ENCODE data around the gene EDAR.

Gene EDAR

DNA sequence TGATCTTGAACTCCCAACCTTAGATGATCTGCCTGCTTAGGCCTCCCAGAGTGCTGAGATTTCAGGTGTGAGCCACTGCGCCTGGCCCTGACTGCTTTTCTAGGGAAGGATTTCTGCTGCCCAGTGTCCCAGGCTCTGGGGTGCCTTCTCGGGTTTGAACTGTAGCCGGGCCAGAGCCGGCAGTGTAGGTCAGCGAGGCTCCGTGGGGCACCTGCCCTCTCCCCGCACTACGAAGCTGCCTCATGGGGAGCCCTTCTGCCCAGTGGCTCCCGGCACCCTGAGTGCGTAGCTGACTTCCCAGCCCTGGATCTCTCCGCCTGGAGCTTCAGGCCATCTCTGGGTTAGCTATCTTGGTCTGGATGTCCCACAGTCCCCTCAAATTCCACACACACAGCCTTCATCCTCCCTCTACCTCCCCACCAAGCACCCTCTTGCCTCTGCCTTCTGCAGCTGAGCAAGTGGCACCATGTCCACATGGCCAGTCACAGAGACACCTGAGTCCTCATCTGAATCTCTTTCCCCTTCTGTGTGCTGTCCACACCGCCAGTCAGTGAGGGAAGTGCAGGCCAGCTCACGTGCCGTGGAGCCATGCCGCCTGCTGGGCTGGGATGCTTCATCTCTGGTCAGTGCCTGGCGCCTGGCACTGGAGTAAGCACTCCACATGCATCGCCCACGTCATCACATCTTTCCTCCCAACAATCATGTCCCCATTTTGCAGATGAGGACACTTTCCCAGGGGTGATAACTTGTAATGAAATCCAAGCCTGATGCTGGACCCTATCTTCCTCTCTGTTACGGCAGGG lies 69.2 kb downstream of the EDAR start:
- H3K4me3 ChIP-seq (ENCODE audit: low read depth, low read length) = no peak overlapping the region
- TF ChIP-seq, protein P1, sequence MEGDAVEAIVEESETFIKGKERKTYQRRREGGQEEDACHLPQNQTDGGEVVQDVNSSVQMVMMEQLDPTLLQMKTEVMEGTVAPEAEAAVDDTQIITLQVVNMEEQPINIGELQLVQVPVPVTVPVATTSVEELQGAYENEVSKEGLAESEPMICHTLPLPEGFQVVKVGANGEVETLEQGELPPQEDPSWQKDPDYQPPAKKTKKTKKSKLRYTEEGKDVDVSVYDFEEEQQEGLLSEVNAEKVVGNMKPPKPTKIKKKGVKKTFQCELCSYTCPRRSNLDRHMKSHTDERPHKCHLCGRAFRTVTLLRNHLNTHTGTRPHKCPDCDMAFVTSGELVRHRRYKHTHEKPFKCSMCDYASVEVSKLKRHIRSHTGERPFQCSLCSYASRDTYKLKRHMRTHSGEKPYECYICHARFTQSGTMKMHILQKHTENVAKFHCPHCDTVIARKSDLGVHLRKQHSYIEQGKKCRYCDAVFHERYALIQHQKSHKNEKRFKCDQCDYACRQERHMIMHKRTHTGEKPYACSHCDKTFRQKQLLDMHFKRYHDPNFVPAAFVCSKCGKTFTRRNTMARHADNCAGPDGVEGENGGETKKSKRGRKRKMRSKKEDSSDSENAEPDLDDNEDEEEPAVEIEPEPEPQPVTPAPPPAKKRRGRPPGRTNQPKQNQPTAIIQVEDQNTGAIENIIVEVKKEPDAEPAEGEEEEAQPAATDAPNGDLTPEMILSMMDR (IDR thresholded peaks at IDR 0.05; ENCODE audit: low read depth, low read length) = no peak

DNA sequence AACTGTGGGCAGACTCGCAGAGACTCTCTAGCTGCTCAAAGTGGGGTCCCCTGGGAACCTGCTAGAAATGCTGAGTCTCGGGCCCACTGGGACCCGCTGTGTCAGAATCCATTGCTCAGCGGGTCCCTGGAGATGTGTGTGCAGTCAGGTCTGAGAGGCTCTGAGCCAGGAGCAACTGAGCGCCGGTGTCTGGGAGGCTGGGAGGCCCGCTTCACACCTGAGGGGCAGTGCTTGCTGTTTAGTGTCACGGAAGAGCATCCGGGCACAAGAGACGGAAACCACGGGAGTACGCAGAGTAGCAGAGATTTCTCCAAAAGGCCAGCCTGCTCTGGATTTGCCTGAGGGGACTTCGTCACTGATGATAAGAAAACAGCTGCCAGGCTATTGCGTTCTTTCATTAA lies 70.1 kb downstream of the EDAR start:
- no peak overlapping the region for H3K4me3 ChIP-seq (ENCODE audit: low read depth, low read length)
- TF ChIP-seq, protein P1 (IDR thresholded peaks at IDR 0.05; ENCODE audit: low read depth, low read length) = no peak

DNA sequence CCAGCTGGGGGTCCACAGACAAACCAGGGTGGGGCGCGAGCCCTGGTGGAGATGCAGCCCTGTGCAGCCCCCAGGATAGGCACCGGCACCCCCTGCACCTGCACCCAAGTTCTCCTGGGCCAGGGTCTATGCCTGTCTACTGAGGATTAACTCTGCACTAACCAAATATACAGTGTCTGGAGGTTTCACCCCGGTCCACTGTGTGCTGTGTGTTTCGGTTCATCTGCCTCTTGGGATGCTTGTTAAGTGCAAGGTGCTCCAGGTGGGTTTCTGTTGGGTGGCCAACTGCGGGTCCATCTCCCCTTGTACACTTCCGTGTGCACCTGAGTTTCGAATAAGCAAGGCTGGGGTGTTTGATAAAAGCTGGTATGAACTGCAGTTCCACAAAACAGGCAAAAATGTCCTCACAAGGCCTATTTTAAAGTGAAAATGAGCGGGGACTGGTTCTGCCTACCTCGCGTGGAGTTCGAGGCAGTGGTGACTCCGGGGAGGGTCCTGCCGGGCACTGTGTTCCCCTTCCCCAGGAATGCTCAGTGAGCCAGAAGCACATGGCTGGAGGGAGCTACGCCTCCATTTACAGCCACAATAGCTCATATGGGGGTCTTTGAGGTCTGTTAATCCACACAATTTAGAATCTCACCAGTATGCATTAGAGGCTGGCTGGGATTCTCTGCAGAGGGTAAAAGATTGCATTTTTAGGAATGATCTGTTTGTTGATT lies 70.7 kb downstream of the EDAR start:
- TF ChIP-seq, protein P1 (IDR thresholded peaks at IDR 0.05; ENCODE audit: low read depth, low read length) = no peak
- H3K4me3 ChIP-seq (ENCODE audit: low read depth, low read length) = no peak overlapping the region

DNA sequence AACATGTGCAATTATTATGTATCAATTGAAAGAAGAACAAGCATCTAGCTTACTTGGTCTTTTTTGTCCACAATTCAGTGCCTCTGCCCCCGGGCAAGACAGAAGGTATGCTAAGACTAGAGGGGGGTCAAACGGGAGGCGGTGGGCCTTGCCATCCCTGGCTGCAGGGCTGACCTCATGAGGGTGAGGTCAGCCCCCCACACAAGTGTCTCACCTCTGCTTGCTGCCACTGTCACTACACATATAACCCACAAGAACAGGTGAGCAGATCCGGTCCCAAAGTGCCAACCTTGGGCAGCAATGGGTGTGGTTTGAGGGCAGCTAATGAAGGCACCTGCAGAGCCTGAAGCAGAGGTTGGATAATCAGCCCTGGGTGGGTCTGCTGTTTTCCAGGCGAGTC lies 71.5 kb downstream of the EDAR start:
- no peak overlapping the region for H3K4me3 ChIP-seq (ENCODE audit: low read depth, low read length)
- TF ChIP-seq, protein P1 (IDR thresholded peaks at IDR 0.05; ENCODE audit: low read depth, low read length) = no peak

DNA sequence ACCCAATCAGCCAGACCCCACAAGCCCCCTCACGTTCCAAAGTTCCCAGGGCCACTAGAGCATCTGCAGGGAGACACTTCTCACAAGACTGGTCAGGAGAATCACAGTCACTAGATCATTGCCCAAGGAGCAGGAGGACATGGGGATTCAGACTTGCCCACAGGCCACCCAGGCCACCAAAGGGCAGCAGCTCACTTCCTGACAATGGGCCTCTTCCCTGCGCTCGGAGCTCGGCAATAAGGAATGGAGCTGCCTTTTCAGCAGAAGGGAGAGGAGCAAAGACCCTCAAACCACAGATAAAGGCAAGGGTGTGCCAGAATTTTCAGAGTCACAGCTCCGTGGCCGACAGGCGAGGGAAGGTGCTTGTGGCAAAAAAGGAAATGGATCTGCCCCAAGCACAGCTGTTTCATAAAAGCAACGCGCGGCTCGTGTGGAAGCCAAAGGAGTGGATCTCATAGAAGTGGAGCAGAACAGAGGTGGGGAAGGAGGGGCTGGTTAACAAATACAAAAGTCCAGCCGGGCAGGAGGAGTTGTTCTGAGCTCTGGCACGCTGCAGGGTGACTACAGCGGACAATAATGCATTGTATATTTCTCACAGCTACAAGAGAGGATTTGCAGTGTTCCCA lies 72.1 kb downstream of the EDAR start:
- TF ChIP-seq, protein P1 (IDR thresholded peaks at IDR 0.05; ENCODE audit: low read depth, low read length) = no peak
- no peak overlapping the region for H3K4me3 ChIP-seq (ENCODE audit: low read depth, low read length)

DNA sequence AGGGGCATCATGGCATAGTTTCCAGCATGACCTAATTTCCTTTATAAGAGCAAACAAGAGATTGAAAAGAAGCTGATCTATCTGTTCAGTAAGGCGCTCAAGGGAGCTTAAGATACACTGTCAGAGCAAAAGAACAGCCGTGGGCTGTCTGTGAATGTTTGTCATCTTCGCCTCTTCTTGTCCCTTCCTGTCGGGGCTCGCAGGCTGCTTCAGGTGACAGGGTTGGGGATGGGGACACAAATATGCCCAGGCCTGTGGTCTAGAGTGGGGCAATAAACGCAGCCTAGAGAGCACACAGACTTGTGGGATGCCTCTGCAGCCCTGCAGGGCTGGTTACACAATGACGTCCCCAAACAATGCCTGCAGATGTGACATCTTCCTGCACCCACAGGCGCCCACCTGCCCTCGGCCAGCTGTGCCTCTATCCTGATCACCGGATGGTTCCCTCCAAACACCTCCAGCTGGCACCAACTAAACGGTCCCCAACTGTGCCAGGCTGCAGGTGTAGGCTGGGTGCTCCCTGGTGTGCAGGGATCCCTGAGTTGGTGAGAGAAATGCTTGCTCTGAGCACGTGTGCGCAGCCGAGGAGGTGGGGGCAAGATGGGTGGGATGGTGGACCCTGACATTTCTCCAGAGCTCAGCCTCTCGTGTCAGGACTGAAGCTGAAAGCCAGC lies 72.8 kb downstream of the EDAR start:
- TF ChIP-seq, protein P1 (IDR thresholded peaks at IDR 0.05; ENCODE audit: low read depth, low read length) = no peak
- no peak overlapping the region for H3K4me3 ChIP-seq (ENCODE audit: low read depth, low read length)
